SKM-1 treated with dmso at 0.1 percent for 144 hours (cell line): ENCODE measurements around the gene NFKBIB.
A peak's percentile ranks its signal among the peaks of the same experiment; 100 is the strongest.

Source experiments
- DNase-seq: peaks from one replicate; lab custom pipeline; 2025; ENCODE audit not compliant: unreplicated experiment; lab: John Stamatoyannopoulos, UW

The NFKBIB gene

GRCh38 chr19:38904581-38905539 lies 5.1 kb downstream of the NFKBIB start:
- no peak for DNase-seq

- no peak for DNase-seq
These were observed 5.9 kb downstream of the NFKBIB start for GRCh38 chr19:38905620-38906019.

GRCh38 chr19:38907227-38907626 lies 7.5 kb downstream of the NFKBIB start:
- DNase-seq, result no peak

- no peak for DNase-seq
These were observed 7.9 kb downstream of the NFKBIB start for GRCh38 chr19:38907670-38908069.

- no peak for DNase-seq
These were observed 9.1 kb downstream of the NFKBIB start for GRCh38 chr19:38908911-38909310.

- no peak for DNase-seq
These were observed 10.7 kb downstream of the NFKBIB start for GRCh38 chr19:38910488-38910887.

- DNase-seq, result no peak
These were observed 11.7 kb downstream of the NFKBIB start for GRCh38 chr19:38911388-38912001.

GRCh38 chr19:38912600-38913514 lies 13.1 kb downstream of the NFKBIB start:
- DNase-seq, result peak; percentile 8

- no peak for DNase-seq
These were observed 14.2 kb downstream of the NFKBIB start for GRCh38 chr19:38913958-38914357.

GRCh38 chr19:38915329-38916321 lies 15.9 kb downstream of the NFKBIB start:
- no peak for DNase-seq

GRCh38 chr19:38917516-38917915 lies 17.7 kb downstream of the NFKBIB start:
- DNase-seq, result no peak

- no peak for DNase-seq
These were observed 18.2 kb downstream of the NFKBIB start for GRCh38 chr19:38917921-38918491.

- DNase-seq, result no peak
These were observed 18.8 kb downstream of the NFKBIB start for GRCh38 chr19:38918526-38918925.

GRCh38 chr19:38919837-38920601 lies 20.2 kb downstream of the NFKBIB start:
- DNase-seq, result no peak

- DNase-seq, result no peak
These were observed 21.0 kb downstream of the NFKBIB start for GRCh38 chr19:38920602-38921419.

GRCh38 chr19:38921420-38922274 lies 21.9 kb downstream of the NFKBIB start:
- no peak for DNase-seq

- no peak for DNase-seq
These were observed 22.7 kb downstream of the NFKBIB start for GRCh38 chr19:38922482-38922881.
